IMR-90 (cell line): ENCODE measurements around the gene PLCG2.

Experiments used
- BHLHE40 ChIP-seq: fragments of 150-350 bp; IDR thresholded peaks from 2 replicates; pipeline ENCODE4 v1.6.1; 2016; ENCODE audit warnings: mild to moderate bottlenecking, low read depth, low read length
- CHD1 ChIP-seq: IDR thresholded peaks from 2 replicates; pipeline ENCODE4 v1.6.1; 2012; ENCODE audit warnings: low read depth, low read length, improper control_type of control experiment
- CTCF ChIP-seq: conservative IDR thresholded peaks from 2 replicates; pipeline ENCODE4 v1.5.1; 2012; ENCODE audit warnings: mild to moderate bottlenecking, low read depth, low read length, improper control_type of control experiment
- ELK1 ChIP-seq: fragments of 150-350 bp; IDR thresholded peaks from 2 replicates; pipeline ENCODE4 v1.6.1; 2016; ENCODE audit warnings: low read depth, mild to moderate bottlenecking, low read length, moderate library complexity, borderline replicate concordance
- MAFK ChIP-seq: IDR thresholded peaks from 2 replicates; pipeline ENCODE4 v1.6.1; 2012; ENCODE audit warnings: low read depth, low read length, improper control_type of control experiment
- MXI1 ChIP-seq: IDR thresholded peaks from 2 replicates; pipeline ENCODE4 v1.6.1; 2012; ENCODE audit warnings: low read depth, mild to moderate bottlenecking, low read length, moderate library complexity, borderline replicate concordance
- NFE2L2 ChIP-seq: fragments of 150-350 bp; IDR thresholded peaks from 2 replicates; pipeline ENCODE4 v1.6.1; 2016; ENCODE audit warnings: low read depth, mild to moderate bottlenecking, low read length
- POLR2A ChIP-seq: IDR thresholded peaks from 2 replicates; pipeline ENCODE4 v1.6.1; 2012; ENCODE audit warnings: mild to moderate bottlenecking, low read depth, low read length
- RCOR1 ChIP-seq: IDR thresholded peaks from 2 replicates; pipeline ENCODE4 v1.6.1; 2012; ENCODE audit warnings: mild to moderate bottlenecking, low read length, improper control_type of control experiment; ENCODE audit not compliant: insufficient replicate concordance
- RFX5 ChIP-seq: IDR thresholded peaks from 2 replicates; pipeline ENCODE4 v1.8.0; 2012; ENCODE audit warnings: low read depth, mild to moderate bottlenecking, low read length, moderate library complexity
- SMC3 ChIP-seq: fragments of 150-350 bp; IDR thresholded peaks from 2 replicates; pipeline ENCODE4 v1.6.1; 2016; ENCODE audit warnings: low read depth, mild to moderate bottlenecking, antibody characterized with exemption, low read length, moderate library complexity
- USF2 ChIP-seq: fragments of 150-350 bp; IDR thresholded peaks from 2 replicates; pipeline ENCODE4 v1.6.1; 2017; ENCODE audit warnings: mild to moderate bottlenecking, antibody characterized with exemption, low read length, low read depth

GRCh38 chr16:81756615-81757356 lies 22.3 kb upstream of the PLCG2 start:
- TF ChIP-seq MXI1 (no peak), RFX5 (no peak), NFE2L2 (no peak), POLR2A (no peak), SMC3 (no peak), RCOR1 (no peak), CTCF (no peak), ELK1 (no peak), BHLHE40 (no peak), CHD1 (no peak), USF2 (no peak), MAFK (no peak)
